NB4 (cell line): Measurements from ENCODE around the gene CHST13.

Experiments used
- MAX ChIP-seq: IDR thresholded peaks from 2 replicates; pipeline ENCODE4 v1.6.1; 2011; ENCODE audit warnings: low read depth, low read length
- POLR2A ChIP-seq: IDR thresholded peaks from 2 replicates; pipeline ENCODE4 v1.6.1; 2011; ENCODE audit warnings: mild to moderate bottlenecking; ENCODE audit not compliant: insufficient read length; ENCODE audit errors: extremely low read depth
- TF ChIP-seq, protein P1 (sequence below): IDR thresholded peaks from one replicate; pipeline ENCODE4 v1.5.1; 2012; ENCODE audit warnings: low read depth, low read length

- TF ChIP-seq, protein P1, sequence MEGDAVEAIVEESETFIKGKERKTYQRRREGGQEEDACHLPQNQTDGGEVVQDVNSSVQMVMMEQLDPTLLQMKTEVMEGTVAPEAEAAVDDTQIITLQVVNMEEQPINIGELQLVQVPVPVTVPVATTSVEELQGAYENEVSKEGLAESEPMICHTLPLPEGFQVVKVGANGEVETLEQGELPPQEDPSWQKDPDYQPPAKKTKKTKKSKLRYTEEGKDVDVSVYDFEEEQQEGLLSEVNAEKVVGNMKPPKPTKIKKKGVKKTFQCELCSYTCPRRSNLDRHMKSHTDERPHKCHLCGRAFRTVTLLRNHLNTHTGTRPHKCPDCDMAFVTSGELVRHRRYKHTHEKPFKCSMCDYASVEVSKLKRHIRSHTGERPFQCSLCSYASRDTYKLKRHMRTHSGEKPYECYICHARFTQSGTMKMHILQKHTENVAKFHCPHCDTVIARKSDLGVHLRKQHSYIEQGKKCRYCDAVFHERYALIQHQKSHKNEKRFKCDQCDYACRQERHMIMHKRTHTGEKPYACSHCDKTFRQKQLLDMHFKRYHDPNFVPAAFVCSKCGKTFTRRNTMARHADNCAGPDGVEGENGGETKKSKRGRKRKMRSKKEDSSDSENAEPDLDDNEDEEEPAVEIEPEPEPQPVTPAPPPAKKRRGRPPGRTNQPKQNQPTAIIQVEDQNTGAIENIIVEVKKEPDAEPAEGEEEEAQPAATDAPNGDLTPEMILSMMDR, result no peak
- TF ChIP-seq MAX, result no peak
- no peak for TF ChIP-seq POLR2A
These were observed 7.0 kb downstream of the CHST13 start for GRCh38 chr3:126531051-126531330.
